HG02870 (cell line): Measurements from ENCODE around the gene TRAPPC3L.
A peak's percentile ranks its signal among the peaks of the same experiment; 100 is the strongest.
"Not testable (repeated sequence)": the region's sequence is repeated elsewhere in the genome, so short reads cannot be mapped to it uniquely, and the experiment has no call there.

Source experiments
- ATAC-seq: cut with Tn5 transposase; IDR thresholded peaks from one replicate; pipeline ENCODE4 v1.9.1; 2021; ENCODE audit warnings: mild to moderate bottlenecking, moderate library complexity; ENCODE audit not compliant: unreplicated experiment

Gene TRAPPC3L

DNA sequence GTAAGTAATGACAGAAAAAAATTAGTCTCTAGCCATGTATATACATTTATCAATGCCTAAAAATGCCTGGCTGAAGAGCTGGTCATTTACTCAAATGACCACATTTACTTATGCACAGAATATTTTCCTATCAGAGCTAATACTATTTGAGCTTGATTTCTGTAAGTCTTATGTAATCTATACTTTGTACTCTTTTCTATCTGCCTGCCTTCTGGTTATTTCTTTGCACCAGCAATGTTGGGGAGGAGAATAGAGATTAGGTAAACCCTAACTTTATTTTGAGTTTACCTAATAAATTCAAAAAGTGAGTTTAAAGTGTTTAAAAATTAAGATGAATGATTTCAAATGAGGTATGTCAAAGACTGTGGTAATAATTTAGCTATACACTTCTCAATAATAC lies 30.3 kb downstream of the TRAPPC3L start:
- no peak for ATAC-seq

DNA sequence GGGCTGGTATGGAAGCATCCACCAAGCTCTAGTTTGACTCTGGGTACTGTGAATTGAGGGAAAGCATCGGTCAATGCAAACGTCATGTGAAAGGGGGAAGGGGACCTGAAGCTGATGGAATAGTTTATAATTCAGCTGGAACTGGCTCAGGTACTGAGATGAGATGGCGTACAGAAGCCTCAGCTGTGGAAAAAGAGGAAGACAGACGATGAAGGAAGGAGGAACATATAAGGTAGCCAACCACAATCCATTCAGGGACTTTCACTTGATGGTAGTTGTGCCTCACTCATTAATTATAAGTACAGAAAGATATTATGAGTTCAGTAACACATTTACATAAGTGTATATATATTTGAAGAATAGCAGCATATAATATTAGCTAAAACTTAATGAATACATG lies 31.4 kb downstream of the TRAPPC3L start:
- ATAC-seq, result no peak

DNA sequence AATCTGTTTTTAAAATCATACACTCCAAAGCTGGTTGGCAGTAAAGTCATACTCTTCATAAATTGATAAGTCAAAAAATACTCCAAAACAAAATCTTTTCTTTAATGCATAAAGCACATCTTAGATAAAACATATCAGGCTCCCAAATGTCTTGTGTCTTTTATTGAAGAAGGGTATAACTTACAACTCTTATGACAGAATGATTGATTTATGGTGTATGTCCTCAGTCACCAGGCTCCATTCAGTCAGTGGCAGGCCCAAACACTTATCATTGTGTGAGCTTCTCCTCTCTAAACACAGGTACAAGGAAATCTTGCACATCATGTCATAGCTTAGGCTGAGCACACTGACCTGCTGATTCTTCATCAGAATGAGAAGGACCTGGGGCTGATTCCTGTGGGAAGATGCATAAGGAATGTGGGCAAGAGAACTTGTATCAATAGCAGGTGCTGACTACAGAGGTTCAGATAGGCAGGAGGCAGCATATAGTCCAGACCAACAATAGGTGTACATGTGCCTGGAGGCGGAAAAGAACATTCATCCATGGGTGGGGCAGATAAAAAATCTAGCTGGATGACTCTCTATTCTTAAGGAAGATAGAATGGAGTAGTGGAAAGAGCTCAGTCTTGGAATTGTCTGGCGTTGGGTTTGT lies 32.1 kb downstream of the TRAPPC3L start:
- no peak for ATAC-seq

DNA sequence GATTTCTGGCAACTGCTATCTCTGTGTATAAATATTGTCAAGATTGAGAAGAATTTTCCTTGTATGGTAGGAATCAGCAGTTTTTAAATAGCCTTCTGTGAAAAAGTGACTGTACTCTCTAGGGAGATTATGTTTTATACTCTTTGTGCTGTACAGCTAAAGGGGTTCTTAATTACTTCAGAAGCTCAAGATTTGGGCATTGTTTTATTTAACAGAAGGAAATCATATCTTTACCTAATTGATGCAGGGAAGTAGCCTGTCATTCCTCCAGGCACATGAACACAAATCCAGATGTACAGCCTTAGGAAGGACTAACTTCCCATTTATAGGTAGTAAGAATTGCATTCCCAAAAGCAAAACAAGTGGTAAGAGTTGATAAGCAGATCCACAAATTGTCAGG lies 32.8 kb downstream of the TRAPPC3L start:
- no peak for ATAC-seq

GRCh38 chr6:116512111-116512559 lies 33.3 kb downstream of the TRAPPC3L start:
- no peak for ATAC-seq

GRCh38 chr6:116511424-116512110 lies 33.9 kb downstream of the TRAPPC3L start, which contains the start of gene CALHM5:
TSS of gene CALHM5 (plus strand) at chr6:116511639. CDS start at chr6:116511697, 58 bp downstream.
- no peak for ATAC-seq

DNA sequence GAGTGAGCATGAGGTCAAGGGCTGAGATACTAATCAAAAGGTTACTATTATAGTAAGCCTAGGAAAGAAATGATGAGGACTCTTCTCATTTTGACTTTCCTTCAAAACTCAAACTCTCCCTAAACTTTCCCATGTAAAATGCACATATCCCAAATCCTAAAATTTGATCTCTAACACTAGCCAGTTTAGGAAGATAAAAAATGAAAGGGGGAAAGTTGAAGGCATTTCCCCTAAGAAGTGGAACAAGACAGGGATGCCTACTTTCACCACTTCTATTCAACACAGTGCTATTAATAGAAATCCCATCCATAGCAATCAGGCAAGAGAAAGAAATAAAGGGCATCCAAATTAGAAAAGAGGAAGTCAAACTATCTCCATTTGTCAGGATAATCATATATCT lies 37.0 kb downstream of the TRAPPC3L start:
- no peak for ATAC-seq

- ATAC-seq, result no peak
Observed at GRCh38 chr6:116507324-116507723, 38.2 kb downstream of the TRAPPC3L start.

- no peak for ATAC-seq
Observed at GRCh38 chr6:116500969-116501433, 44.5 kb downstream of the TRAPPC3L start.

DNA sequence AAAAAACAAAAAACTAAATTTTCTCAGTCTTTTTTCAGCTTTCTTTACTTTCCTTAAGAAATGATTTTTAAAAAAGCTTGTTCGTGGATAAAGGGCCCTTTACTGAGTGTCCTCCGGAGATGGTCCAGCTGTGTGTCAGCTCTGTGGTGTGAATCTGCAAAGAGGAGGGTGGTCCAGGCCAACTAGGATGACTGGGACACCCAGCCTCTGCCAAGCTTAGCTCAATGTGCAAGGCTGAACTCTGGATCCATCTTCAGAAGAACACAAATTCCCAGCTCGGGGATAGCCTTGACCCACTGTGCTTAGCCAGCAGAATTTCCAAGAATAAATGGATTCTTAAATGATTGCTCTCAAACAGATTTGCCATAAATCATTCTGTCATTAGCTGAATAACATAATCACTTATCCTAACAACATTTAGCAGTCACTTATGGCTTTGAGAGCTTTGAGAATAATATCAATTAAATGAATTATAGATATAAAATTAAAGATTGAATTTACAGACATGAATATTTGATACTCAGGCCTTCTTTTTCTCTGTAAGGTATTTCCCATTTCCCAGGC lies 48.3 kb downstream of the TRAPPC3L start:
- no peak for ATAC-seq

DNA sequence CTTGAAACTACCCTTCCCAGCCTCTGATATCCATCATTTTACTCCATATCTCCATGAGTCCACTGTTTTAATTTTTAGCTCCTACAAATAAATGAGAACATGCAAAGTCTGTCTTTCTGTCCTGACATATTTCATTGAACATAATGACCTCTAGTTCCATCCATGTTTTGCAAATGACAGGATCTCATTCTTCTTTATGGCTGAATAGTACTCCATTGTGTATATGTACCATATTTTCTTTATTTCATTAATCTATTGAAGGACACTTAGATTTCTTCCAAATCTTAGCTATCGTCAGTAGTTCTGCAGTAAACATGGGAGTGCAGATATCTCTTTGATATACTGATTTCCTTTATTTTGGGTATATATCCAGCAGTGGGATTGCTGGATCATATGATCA lies 50.3 kb downstream of the TRAPPC3L start:
- ATAC-seq, result not testable (repeated sequence)

GRCh38 chr6:116492331-116493067 lies 53.0 kb downstream of the TRAPPC3L start:
- ATAC-seq, result no peak

DNA sequence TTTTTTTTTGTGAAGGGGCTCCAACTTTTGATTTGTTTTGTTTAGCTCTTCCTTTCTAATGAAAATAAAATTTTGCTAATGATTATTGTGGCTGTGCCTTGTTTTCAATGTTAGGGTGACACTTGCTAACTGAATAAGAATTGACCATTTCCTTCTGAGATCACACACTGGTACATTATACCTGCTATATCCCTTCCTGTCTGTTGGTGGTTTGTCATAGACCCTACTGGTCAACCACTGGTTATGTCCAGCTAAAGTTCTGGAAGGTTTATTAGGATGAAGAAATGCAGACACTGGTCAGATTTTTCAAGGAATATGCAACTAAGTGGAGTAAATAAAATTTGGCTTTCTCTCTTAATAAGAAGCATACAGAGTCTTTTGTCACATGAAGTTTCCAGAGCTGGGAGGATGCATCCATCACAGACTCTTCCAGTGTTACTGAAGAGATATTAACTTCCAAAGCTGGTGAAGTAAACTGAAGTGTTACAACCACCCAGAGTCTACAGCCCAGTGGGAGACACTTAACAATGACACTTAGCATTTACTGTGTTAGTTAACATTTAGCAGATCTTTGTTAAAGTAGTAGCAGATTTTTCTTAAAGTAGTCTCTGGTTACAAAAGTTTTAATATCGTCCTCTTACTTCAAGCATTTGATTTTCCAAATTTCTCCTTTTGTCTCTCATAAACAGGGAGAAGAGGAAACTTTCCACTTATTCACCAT lies 53.7 kb downstream of the TRAPPC3L start:
- no peak for ATAC-seq

- no peak for ATAC-seq
Observed at GRCh38 chr6:116485559-116486184, 59.8 kb downstream of the TRAPPC3L start.

GRCh38 chr6:116483616-116484015 lies 61.9 kb downstream of the TRAPPC3L start:
- no peak for ATAC-seq

DNA sequence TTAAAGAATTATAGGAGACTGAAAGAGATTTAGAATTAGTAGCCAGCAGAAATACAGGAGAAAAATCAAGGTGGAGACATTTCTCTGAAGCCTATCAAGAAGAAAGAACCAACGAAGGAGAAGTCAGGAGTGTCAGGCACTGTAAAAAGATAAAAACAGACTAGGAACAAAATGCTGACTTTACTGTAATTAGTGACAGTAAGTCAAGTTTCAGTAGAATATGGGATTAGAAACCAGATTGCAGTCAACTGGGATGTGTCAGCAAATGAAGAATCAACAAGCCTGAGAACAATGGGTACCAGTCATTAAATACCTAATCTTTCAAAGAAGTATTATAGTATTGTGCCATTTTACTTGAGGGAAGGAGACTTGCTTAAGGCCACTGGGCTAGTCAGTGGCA lies 62.7 kb downstream of the TRAPPC3L start:
- no peak for ATAC-seq

DNA sequence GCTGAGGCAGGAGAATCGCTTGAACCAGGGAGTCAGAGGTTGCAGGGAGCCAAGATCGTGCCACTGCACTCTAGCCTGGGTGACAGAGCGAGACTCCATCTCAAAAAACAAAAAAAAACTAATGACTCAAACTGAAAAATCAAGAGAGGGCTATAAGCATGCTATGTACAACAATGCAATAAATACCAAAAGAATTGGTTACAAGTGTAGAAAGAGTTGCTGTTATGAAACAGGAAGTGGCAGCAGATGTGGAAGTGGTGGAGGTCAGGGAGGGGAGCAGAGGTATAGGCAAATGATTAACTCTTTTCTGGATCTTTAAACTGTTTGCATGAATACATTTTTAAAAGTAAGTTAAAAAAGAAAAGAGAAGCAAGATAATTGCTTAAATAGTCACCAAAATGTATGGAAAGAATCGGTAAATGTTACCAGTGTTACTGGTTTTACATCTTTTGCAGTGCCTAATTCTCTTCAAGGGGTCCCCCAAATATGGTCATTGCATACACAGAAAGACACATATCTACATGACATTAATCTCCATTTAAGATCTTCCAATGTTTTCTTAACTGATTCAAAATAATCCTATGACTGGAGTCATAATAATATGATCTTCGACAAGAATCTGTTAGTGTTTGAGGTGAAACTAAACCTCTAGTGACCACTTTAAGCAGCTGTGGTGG lies 69.3 kb downstream of the TRAPPC3L start:
- peak; percentile 99 for ATAC-seq

DNA sequence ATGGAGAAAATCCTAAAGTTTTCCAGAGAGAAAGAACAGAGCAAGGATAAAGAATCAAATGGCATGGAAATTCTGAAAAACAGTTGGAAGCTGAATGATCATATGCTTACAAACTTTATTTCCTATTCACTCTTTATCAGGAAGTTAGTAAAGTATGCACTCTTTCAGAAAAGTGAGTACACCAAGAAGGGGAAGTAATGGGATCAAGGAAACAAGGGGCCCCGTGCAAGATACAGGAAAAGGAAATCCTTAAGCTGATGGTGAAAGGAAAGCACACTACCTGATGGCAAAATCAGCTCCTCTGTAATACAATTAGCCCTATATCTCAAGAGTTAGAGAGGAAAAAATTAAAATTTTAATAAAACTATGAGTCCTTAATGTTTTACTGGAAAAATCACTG lies 70.3 kb downstream of the TRAPPC3L start:
- no peak for ATAC-seq

- no peak for ATAC-seq
Observed at GRCh38 chr6:116472706-116473105, 72.8 kb downstream of the TRAPPC3L start.

- no peak for ATAC-seq
Observed at GRCh38 chr6:116471531-116471930, 74.0 kb downstream of the TRAPPC3L start.
